Measurements from ENCODE around the gene ATN1. TPM values are rescaled to one million over a fixed set of nuclear protein-coding genes. Genes with fewer than 3 reads are reported as not detected.

ATN1 gene
- total RNA-seq, 2 donors from 2014 or later: 109 to 163 TPM

- Histone ChIP-seq H3K27ac (no peak overlapping the region), H3K4me3 (peak overlapping the region; percentile 51)
Measured at GRCh38 chr12:6946033-6946919, 18.5 kb downstream of the ATN1 start.

GRCh38 chr12:6946920-6947374 is 19.2 kb downstream of the ATN1 start:
- no peak overlapping the region for H3K27ac ChIP-seq
- DNase-seq (ENCODE audit: low spot score) (no peak), ATAC-seq (ENCODE audit: insufficient number of reproducible peaks, low FRiP score, low read depth) (no peak)
- no peak overlapping the region for H3K4me3 ChIP-seq
- H3K4me1 ChIP-seq (ENCODE audit: control insufficient read depth in 1 of 2, low read depth in 2 of 2): peaks cover 21 to 27% of the 10 kb centered on the region in 2 donors
- TF ChIP-seq CTCF (IDR thresholded peaks at IDR 0.05): no peak
- H3K36me3 ChIP-seq: peaks cover 4% of the 10 kb centered on the region
- H3K27me3 ChIP-seq (replicated peaks; ENCODE audit: insufficient read depth): no peaks in the 10 kb centered on the region
- no peaks in the 10 kb centered on the region for H3K9me3 ChIP-seq

More at GRCh38 chr12:6946033-6946919, 18.5 kb downstream of the ATN1 start:
- Histone ChIP-seq H3K9me3 (no peaks in the 10 kb centered on the region), H3K4me1 (ENCODE audit: control insufficient read depth in 1 of 2, low read depth in 2 of 2) (peaks cover 21 to 27% of the 10 kb centered on the region in 2 donors), H3K36me3 (peaks cover 4% of the 10 kb centered on the region), H3K27me3 (replicated peaks; ENCODE audit: insufficient read depth) (no peaks in the 10 kb centered on the region)
- ATAC-seq (ENCODE audit: insufficient number of reproducible peaks, low FRiP score, low read depth) (no peak), DNase-seq (ENCODE audit: low spot score) (no peak)
- no peak for TF ChIP-seq CTCF (IDR thresholded peaks at IDR 0.05)

GRCh38 chr12:6947615-6948014 is 19.9 kb downstream of the ATN1 start:
- Histone ChIP-seq H3K36me3 (peaks cover 4% of the 10 kb centered on the region), H3K4me3 (no peak overlapping the region), H3K4me1 (ENCODE audit: control insufficient read depth in 1 of 2, low read depth in 2 of 2) (peaks cover 21 to 27% of the 10 kb centered on the region in 2 donors), H3K27me3 (replicated peaks; ENCODE audit: insufficient read depth) (no peaks in the 10 kb centered on the region), H3K9me3 (no peaks in the 10 kb centered on the region), H3K27ac (no peak overlapping the region)
- no peak for ATAC-seq (ENCODE audit: insufficient number of reproducible peaks, low FRiP score, low read depth)
- no peak for TF ChIP-seq CTCF (IDR thresholded peaks at IDR 0.05)
- no peak for DNase-seq (ENCODE audit: low spot score)

- no peak for TF ChIP-seq CTCF (IDR thresholded peaks at IDR 0.05)
- peaks cover 16 to 20% of the 10 kb centered on the region in 2 donors for H3K4me1 ChIP-seq (ENCODE audit: control insufficient read depth in 1 of 2, low read depth in 2 of 2)
- H3K27ac ChIP-seq: no peak overlapping the region
Measured at GRCh38 chr12:6948873-6949594, 21.3 kb downstream of the ATN1 start.

GRCh38 chr12:6950401-6950801 is 22.6 kb downstream of the ATN1 start:
- Histone ChIP-seq H3K4me3 (peak overlapping the region; percentile 66), H3K4me1 (ENCODE audit: control insufficient read depth in 1 of 2, low read depth in 2 of 2) (peaks cover 12 to 18% of the 10 kb centered on the region in 2 donors), H3K9me3 (no peaks in the 10 kb centered on the region), H3K36me3 (peaks cover under 1% of the 10 kb centered on the region), H3K27me3 (replicated peaks; ENCODE audit: insufficient read depth) (no peaks in the 10 kb centered on the region), H3K27ac (no peak overlapping the region)
- DNase-seq (ENCODE audit: low spot score) (no peak), ATAC-seq (ENCODE audit: insufficient number of reproducible peaks, low FRiP score, low read depth) (no peak)
- TF ChIP-seq CTCF (IDR thresholded peaks at IDR 0.05): no peak

More at GRCh38 chr12:6948873-6949594, 21.3 kb downstream of the ATN1 start:
- no peaks in the 10 kb centered on the region for H3K9me3 ChIP-seq
- peaks cover 4% of the 10 kb centered on the region for H3K36me3 ChIP-seq
- ATAC-seq (ENCODE audit: insufficient number of reproducible peaks, low FRiP score, low read depth): no peak
- no peak overlapping the region for H3K4me3 ChIP-seq
- H3K27me3 ChIP-seq (replicated peaks; ENCODE audit: insufficient read depth): no peaks in the 10 kb centered on the region
- DNase-seq (ENCODE audit: low spot score): no peak
